HG03432 (cell line): ENCODE results near the gene HDC.

Experiments used
- ATAC-seq: cut with Tn5 transposase; IDR thresholded peaks from one replicate; pipeline ENCODE4 v1.9.1; 2021; ENCODE audit warnings: mild to moderate bottlenecking, moderate library complexity; ENCODE audit not compliant: unreplicated experiment

HDC gene, protein sequence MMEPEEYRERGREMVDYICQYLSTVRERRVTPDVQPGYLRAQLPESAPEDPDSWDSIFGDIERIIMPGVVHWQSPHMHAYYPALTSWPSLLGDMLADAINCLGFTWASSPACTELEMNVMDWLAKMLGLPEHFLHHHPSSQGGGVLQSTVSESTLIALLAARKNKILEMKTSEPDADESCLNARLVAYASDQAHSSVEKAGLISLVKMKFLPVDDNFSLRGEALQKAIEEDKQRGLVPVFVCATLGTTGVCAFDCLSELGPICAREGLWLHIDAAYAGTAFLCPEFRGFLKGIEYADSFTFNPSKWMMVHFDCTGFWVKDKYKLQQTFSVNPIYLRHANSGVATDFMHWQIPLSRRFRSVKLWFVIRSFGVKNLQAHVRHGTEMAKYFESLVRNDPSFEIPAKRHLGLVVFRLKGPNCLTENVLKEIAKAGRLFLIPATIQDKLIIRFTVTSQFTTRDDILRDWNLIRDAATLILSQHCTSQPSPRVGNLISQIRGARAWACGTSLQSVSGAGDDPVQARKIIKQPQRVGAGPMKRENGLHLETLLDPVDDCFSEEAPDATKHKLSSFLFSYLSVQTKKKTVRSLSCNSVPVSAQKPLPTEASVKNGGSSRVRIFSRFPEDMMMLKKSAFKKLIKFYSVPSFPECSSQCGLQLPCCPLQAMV

DNA sequence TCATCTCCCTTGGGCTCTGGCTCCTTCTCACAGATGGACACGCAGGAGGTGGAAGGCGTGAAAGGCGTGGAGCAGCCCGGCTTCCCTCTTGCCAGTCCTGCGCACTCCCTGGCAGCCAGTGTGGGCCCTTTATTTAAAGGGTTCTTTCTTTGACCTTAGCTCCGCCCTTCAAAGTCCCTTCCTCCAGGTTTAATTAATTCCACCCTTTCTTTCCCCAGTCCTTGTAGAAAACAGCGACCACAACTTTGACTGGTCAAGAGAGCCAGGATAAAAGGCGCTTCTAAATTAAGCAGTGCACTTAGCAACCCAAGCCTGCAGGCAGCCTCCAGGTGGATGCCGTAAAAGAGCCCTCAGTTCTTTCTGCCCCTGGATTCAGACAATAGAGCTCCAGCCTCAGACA lies at the start of gene HDC:
TSS of gene HDC (minus strand) at position 107 of the 400 bp plus-strand sequence. CDS start at position 4, 103 bp downstream.
- no peak for ATAC-seq

DNA sequence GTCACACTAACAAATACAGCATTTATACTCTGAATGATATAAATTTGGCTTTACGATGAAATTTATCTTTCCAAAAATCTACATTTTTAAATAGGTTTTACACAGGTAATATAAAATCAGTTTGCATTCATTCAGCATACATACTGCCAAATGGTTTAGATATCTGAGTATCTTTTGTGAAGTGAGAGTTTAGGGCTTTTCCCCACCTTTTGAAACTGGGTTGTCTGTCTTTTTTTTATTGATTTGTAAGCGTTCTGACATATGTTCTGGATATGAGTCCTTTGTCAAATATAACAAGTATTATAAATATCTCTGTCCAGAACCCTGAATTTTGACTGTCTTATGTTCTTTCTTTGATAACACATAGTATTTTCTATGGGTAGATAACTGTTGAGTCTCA lies 47.1 kb upstream of the HDC start:
- ATAC-seq: no peak

DNA sequence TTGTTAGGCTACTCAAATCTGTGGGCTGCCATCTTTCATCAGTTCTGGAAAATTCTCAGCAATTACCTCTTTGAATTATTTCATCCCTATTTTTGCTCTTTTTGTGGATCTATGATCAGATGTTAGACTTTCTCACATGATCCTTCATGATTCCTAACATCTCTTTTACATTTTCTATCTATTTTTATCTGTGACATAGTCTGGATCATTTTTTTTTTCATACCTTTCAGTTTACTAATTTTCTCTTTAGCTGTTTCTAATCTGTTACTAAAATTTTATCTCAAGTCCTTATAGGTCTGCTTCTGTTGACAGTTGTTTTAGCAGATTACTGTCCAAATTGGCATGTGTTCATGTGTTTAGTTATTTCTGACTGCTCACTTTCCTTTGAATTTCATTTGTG lies 42.3 kb upstream of the HDC start:
- ATAC-seq: no peak

DNA sequence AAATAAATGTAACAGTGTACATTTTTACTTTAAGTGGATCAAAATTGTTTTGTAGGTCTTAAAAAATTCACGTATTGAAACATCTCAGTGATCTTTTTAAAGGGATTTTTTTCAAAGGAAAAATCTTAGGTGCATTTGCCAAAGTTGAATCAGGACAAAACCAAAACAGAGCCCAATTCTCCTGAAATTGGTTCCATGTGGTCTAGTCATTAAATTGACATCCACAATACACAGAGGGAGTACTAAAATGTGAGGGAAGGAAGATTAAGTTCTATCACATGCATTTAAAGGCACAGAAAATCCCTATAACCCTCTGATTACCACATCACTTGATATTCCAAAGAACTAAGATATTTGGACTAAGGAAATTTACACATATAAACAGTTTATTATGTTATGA lies 39.3 kb upstream of the HDC start:
- ATAC-seq: no peak

DNA sequence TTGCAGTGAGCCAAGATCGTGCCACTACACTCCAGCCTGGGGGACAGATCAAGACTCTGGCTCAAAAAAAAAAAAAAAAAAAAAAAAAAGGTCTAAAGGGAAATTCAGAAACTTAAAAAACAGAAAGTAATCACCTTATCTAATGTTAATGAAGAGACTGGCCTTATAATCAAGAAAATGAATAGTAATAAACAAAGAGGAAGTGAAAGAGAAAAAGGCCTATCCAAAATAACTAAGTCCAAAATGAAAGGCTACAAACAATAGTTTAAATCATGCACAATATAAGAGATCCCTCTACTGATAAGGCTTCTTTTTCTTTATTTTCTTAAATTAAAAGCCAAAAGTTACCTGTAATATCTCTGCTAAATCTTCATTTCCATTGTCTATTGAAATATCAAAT lies 37.1 kb upstream of the HDC start:
- ATAC-seq: no peak

DNA sequence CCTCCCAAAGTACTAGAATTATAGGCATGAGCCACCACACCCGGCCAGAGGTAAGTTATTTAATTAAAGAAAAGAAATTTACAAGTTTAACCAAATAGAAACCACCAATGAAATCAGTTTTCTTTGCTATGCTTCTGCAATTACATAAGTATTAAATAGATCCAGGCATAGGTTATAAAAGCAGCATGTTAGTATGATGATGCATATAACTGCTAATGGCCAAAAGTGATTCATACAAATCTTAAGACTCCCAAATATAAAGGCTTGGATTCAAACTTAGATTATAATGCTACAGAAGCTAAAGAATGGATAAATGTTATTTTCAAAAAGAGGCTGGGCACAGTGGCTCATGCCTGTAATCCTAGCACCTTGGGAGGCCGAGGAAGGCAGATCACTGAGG lies 32.8 kb upstream of the HDC start:
- ATAC-seq: no peak

DNA sequence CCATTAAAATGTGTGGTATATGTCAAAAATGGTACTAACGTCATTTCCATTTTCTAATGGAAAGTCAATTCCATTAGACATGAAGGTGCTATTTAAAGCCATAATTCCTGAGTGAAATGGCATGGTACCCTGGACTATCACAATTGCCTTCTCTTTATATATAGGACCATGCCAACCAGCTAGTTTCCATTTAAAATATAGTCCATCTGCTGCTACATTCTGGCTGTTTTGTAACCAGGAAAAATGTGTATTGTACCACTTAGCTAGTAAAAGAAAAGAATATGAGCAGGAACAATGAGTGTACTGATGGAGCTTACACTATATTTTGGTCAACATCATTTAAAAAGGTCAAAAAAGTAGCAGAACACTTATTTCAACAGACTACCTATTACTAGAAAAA lies 30.4 kb upstream of the HDC start:
- no peak for ATAC-seq

DNA sequence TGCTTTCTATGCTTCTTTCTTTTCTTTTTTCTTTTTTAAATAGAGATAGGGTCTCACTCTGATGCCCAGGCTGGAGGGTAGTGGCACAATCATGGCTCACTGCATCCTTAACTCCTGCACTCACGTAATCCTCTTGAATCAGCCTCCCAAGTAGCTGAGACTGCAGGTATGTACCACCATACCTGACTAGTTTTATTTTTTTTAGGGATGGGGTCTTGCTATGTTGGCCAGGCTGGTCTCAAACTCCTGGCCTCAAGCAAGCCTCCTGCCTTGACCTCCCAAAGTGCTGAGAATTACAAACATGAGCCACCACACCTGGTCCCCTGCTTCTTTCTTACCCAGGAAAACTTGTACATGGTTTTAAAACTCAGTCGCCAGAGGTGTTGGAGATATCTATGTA lies 24.2 kb upstream of the HDC start:
- ATAC-seq: no peak

DNA sequence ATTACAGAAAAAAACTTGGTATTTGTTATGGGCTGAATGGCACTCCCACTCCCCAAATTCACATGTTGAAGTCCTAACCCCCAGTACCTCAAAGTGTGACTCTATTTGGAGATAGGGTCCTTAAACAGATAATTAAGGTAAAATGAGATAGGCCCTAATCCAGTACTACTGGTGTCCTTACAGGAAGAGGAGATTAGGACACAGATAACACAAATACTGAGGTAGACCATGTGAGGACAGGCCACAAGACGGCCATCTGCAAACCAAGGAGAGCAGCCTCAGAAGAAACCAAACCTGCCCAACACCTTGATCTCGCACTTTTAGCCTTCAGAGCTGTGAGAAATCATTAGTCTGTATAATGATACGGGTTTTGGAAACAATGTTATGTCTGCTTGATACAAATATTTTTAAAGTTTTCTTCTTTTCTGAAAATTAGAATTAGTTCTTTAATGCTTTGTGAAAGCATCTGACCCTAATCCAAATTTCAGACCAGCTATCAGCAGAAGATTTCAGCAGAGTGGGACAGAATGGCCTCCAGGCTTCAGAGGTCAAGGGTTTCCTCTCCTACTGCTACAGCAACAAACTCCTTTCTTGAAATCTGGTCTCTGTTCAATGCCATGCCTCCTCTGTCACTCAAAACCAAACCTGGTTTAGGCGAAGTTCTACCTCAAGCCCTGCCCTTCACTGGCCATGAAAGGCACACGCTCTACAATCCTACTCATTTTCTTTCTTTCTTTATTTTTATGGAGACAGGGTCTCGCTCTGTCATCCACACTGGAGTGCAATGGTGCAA lies 22.0 kb upstream of the HDC start:
- no peak for ATAC-seq

DNA sequence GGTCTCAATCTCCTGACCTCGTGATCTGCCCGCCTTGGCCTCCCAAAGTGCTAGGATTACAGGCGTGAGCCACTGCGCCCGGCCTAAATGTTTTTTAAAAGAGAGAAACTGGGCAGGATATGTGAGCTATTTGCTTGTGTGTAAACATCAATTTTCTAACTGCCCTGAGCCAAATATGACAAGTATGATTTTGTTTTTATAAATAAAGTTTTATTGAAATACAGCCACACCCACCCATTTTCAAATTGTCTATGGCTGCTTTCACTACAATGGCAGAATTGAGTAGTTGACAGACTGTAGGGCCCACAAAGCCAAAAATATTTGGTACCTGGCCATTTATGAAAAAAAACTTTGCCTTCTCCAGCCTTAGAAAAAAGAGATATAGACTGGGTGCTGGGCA lies 15.9 kb upstream of the HDC start:
- ATAC-seq: no peak

DNA sequence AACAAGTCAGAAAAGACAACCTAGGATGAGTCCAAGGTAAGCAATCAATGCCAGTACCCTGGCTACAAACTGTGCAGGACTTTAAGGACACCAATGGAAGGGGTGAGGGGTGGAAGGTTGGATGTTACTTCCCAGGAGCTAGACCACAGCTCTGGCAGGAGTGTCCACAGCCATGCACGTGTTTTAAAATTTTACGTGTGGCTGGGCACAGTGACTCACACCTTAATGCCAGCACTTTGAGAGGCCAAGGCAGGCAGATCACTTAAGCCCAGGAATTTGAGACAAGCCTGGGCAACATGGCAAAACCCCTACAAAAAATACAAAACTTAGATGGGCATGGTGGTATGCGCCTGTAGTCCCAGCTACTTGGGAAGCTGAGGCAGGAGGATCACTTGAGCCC lies 14.7 kb upstream of the HDC start:
- no peak for ATAC-seq

DNA sequence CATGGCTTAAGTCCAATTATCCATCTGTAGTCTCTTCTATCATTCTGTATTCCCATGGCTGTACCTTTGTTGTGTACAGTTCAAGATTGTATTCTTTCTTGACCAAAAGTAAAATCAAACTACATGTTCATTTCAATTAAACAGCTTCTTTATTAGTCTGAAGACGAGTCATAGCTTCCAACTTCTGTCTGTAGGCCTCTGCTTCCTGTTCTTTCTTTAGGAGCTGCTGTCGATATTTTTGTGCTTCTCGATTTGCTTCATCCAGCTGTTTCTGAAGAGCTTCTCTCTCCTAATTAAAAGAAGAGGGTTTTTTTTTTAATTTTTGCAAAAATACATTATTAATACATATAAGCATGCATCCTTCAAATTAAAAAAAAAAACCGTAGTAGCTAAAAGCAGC lies 13.0 kb upstream of the HDC start:
- no peak for ATAC-seq

DNA sequence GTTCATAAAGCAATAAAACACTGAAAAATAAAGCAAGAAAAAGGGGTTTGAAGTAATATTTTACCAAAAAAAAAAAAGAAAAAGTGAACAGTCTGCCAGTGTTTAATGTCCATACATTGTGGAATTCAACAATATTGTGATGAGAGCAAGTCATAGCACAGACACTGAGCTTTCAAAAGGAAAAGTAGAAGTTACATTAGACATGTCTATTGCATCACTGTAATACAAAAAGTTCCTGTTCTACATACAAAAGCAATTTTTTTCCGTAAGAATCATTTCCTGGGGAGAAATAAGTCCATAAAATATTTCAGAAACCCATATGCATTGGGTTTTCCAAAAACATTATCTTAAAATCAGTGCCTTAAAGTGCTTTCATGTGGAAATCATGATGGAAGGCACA lies 11.8 kb upstream of the HDC start:
- ATAC-seq: no peak

DNA sequence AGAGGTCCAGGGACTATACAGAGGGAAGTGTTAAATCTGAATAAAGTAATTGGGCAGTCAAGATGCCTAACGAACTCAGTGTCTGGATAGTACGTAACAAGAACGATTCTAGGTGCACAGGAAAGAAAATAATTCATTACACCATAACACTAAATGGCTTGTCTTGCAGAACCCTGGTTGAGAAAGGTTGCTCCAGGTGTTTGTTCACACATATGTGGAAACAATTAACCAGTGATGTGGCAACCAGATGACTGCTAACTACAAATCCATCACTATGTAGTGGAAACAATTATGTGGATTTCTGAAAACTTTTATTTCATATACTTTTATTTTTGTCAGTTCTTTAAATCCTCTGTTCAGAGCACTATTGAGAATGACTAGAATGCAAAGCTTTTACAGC lies 10.4 kb upstream of the HDC start:
- no peak for ATAC-seq

DNA sequence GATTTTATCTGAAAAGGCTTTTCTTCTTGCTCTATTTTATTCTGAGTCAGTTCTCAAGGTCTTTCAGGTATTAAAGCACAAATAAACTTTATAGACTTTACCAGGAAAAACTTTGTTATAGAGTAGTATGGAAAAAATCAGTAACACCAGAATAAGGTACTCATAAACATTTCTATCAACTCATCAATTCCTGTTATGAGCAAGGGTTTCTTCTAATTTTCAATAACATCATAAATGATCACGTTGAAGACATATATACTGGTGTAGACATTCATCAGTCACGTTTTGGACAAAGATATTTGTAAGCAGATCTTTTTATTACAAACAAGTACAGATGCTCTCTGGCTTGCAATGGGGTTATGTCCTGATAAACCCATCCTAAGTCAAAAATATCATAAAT lies 9.6 kb upstream of the HDC start:
- no peak for ATAC-seq

DNA sequence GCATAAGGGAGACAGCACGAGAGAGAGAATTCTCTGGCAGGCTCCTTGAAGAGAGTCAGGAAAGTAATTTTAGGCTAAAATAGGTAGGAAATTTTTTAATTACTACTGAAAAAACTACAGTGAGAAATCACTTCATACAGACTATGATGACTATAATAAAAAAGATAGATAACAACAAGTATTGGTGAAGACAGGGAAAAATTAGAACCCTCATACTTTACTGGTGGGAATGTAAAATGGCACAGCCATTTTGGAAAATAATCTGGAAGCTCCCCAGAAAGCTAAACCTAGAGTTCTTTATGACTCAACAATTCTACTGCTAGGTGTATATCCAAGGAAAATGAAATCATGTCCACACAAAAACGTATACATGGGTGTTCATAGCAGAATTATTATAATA lies 2.1 kb upstream of the HDC start:
- ATAC-seq: no peak

DNA sequence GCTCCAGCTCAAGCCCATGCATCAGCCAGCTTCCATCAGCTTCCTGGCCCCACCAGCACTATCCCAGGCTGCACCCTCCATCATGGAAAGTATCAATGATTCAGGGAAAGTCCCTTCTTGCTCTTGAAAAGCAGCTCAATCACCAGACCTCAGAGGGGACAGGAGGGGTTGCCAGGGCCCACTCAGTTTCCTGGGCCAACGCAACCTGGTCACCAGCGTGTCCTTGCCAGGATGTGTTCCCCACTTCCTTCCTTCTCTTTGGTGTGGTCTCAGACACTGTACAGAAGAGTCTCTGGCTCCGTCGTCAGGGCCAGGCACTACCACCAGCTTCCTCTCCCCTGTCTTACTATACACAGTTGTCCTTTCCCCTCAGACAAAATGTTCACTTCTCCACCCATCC lies 3.0 kb downstream of the HDC start:
- no peak for ATAC-seq

DNA sequence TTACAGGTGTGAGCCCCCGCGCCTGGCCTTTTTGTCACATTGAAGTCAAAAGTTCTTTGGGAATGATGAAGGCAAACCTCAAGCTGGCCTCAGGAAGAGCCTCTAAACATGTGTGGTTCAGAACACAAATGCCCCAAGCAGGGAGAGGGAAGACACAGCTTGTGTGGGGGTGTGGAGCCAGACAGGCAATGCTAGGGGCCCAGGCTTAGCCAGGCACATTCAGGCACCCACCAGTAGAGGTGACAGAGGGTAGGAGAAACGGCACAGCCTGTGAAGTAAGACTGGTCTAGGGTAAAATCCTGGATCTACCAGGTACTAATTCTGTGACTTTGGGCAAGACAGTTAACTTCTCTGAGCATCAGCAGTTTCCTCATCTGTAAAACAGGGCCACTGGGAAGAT lies 3.5 kb downstream of the HDC start:
- ATAC-seq: no peak

DNA sequence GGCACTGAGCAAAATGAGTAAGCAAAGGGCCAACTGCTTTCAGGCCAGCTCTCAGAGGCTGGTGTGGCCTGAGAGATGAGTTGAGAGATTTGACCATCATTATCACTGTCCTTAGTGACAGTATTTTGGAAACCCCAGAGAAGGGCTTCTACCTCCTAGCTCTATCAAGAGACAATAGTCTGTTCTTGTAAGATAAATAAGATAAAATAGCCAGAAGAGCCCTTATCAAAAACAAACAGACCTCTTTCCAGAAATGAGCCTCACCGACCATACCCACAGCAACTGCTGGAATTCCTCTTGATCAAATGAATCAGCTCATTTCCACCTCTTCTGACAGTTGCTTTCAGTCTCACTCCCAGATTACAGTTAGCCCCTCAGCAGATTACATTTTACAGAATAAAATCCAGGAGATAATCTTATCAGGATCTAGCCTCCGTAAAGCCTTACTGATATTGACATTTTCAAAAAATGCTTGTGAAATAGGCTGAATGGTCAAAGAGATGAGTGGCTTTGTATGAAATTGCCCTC lies 4.5 kb downstream of the HDC start:
- peak; percentile 58 for ATAC-seq

DNA sequence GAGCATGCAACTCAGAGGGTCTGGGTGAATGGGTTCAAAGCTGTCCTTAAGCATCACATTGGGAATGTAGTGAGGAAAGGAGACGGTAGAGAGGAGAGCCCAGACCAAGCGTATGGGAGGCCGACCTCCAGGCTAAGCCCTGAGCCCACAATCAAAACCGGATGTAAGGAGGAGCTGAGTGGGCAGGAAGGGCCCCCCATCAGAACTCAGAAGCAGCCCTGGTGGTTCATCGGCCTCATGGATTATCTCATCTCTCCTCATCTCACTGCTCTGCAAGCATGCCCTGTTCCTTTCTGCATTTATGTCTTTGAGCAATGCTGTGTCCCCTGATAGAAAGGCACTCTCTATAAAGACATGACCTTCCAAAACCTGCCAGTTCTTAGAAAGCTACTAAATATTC lies 6.2 kb downstream of the HDC start:
- ATAC-seq: no peak

DNA sequence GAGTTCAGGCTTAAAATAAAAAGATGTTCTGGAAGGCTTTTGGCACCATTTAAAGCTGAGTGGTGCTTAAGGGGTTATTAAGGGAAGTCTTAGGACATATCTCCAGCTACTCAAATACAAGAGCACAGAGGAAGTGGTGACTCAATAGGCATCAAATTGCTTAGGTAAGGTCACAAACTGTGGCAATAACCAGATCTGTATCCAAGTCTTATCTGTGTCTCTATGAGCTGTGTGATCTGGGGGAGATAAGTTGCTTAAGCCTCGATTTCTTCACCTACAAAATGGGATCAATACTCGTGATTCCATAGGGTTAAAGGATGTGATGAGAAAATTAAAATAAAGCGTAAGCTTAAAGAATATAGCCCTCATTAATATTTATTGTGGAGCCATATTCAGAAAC lies 7.6 kb downstream of the HDC start:
- ATAC-seq: no peak

DNA sequence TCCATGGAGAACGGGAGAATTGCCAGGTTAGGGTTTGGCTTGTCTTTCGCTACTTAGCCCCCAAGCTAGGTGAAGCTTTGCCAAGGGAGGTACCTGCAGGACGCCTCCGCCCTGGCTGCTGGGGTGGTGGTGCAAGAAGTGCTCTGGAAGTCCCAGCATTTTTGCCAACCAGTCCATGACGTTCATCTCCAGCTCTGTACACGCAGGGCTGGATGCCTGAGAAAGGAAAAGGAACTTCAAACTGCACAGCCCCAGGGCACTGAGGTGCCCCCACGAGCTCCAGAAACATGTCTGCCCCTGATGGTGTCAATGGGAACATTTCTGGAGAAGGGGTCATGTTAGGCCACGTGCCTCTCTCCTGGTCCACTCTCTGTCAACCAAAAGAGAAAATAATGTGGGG lies 8.2 kb downstream of the HDC start:
- ATAC-seq: no peak
